Measurements from ENCODE around the gene ODF4.

- TF ChIP-seq CTCF (conservative IDR thresholded peaks at IDR 0.05; ENCODE audit: low read depth, low read length) = no peak
- TF ChIP-seq EZH2 (IDR thresholded peaks at IDR 0.05; ENCODE audit: borderline replicate concordance, low read depth, low read length, poor library complexity, severe bottlenecking) = no peak
Measured at GRCh38 chr17:8324132-8324531, 15.5 kb upstream of the ODF4 start.
